GM21723 (cell line): ENCODE results near the gene CMTM5.
"Not testable (repeated sequence)": the region's sequence is repeated elsewhere in the genome, so short reads cannot be mapped to it uniquely, and the experiment has no call there.

Experiments
- ATAC-seq: cut with Tn5 transposase; IDR thresholded peaks from one replicate; pipeline ENCODE4 v1.9.1; 2021; ENCODE audit warnings: mild to moderate bottlenecking, moderate library complexity; ENCODE audit not compliant: unreplicated experiment

The CMTM5 gene

GRCh38 chr14:23377573-23378563 is 1.0 kb downstream of the CMTM5 start:
- ATAC-seq: no peak

- ATAC-seq: no peak
Observed at GRCh38 chr14:23378612-23379220, 1.9 kb downstream of the CMTM5 start.

GRCh38 chr14:23379366-23380196 is 2.7 kb downstream of the CMTM5 start:
- ATAC-seq: no peak

- ATAC-seq: no peak
Observed at GRCh38 chr14:23380197-23380914, 3.5 kb downstream of the CMTM5 start.

GRCh38 chr14:23380976-23381375 is 4.1 kb downstream of the CMTM5 start:
- ATAC-seq: no peak

- ATAC-seq: no peak
Observed at GRCh38 chr14:23381871-23382270, 5.0 kb downstream of the CMTM5 start.

GRCh38 chr14:23382276-23382675 is 5.4 kb downstream of the CMTM5 start:
- no peak for ATAC-seq

GRCh38 chr14:23382731-23383440 is 6.0 kb downstream of the CMTM5 start:
- ATAC-seq: no peak

GRCh38 chr14:23384364-23385080 is 7.7 kb downstream of the CMTM5 start:
- ATAC-seq: no peak

GRCh38 chr14:23385244-23385641 is 8.4 kb downstream of the CMTM5 start:
- ATAC-seq: no peak

GRCh38 chr14:23385642-23386265 is 8.9 kb downstream of the CMTM5 start:
- no peak for ATAC-seq

GRCh38 chr14:23386266-23386657 is 9.4 kb downstream of the CMTM5 start:
- not testable (repeated sequence) for ATAC-seq

GRCh38 chr14:23386999-23387398 is 10.2 kb downstream of the CMTM5 start:
- no peak for ATAC-seq

GRCh38 chr14:23387916-23388882 is 11.4 kb downstream of the CMTM5 start:
- ATAC-seq: no peak

- ATAC-seq: no peak
Observed at GRCh38 chr14:23388996-23389395, 12.2 kb downstream of the CMTM5 start.

- ATAC-seq: no peak
Observed at GRCh38 chr14:23389396-23389795, 12.6 kb downstream of the CMTM5 start.

GRCh38 chr14:23389871-23390270 is 13.0 kb downstream of the CMTM5 start:
- not testable (repeated sequence) for ATAC-seq

GRCh38 chr14:23392613-23393012 is 15.8 kb downstream of the CMTM5 start:
- no peak for ATAC-seq
